Activated CD8-positive, alpha-beta T cell treated with anti-CD3 and anti-CD28 coated beads for 36 hours (primary cell): ENCODE results near the gene APPL2. TPM values are rescaled to one million over a fixed set of nuclear protein-coding genes. Genes with fewer than 3 reads are reported as not detected.

ENCODE experiments used
- ATAC-seq: fragments of 200-7000 bp; cut with Tn5 transposase; one replicate; pipeline ENCODE4 v1.10.0; 2021; ENCODE audit warnings: mild to moderate bottlenecking, moderate library complexity
- CTCF ChIA-PET: fragments of 350-600 bp; sonication (Branson Sonifier 250); formaldehyde crosslinking; loops from one replicate; lab custom pipeline; 2021; ENCODE audit warnings: antibody characterized with exemption; lab: Charles Lee
- POLR2A ChIA-PET: fragments of 350-600 bp; sonication (Branson Sonifier 250); formaldehyde crosslinking; loops from one replicate; lab custom pipeline; 2021; ENCODE audit warnings: antibody characterized with exemption; lab: Charles Lee
- DNase-seq: peaks from one replicate; pipeline ENCODE4 v3.0.0-alpha.2; 2020
- H3K27ac Mint-ChIP-seq: one replicate; pipeline ENCODE4 v1.8.0; 2021; ENCODE audit warnings: mild to moderate bottlenecking, mixed read lengths
- H3K27me3 Mint-ChIP-seq: one replicate; pipeline ENCODE4 v1.8.0; 2021; ENCODE audit warnings: mixed read lengths
- H3K36me3 Mint-ChIP-seq: one replicate; pipeline ENCODE4 v1.8.0; 2021; ENCODE audit warnings: low read depth, mixed read lengths
- H3K4me1 Mint-ChIP-seq: one replicate; pipeline ENCODE4 v1.8.0; 2021; ENCODE audit warnings: low read depth, mixed read lengths
- H3K4me3 Mint-ChIP-seq: one replicate; pipeline ENCODE4 v1.8.0; 2021; ENCODE audit warnings: mild to moderate bottlenecking, moderate library complexity, mixed read lengths
- H3K9me3 Mint-ChIP-seq: one replicate; pipeline ENCODE4 v1.8.0; 2021; ENCODE audit warnings: mixed read lengths
- CTCF ChIP-seq: fragments of 200-600 bp; IDR thresholded peaks from one replicate; pipeline ENCODE4 v1.8.0; 2022; ENCODE audit warnings: antibody characterized with exemption, mild to moderate bottlenecking
- intact Hi-C: fragments of 100-400 bp; cut with micrococcal nuclease; formaldehyde crosslinking; loops from one replicate; pipeline ENCODE4 v1.10.0; 2022
- total RNA-seq, 2 experiments: library from RNA; stranded (reverse); gene quantifications; one replicate each; pipeline ENCODE4 v1.2.3, GENCODE V29; 2021

The APPL2 gene
- total RNA-seq, 2 experiments from 2014 or later: 14.5 to 15.8 TPM

GRCh38 chr12:105164068-105164467, 71.9 kb downstream of the APPL2 start:
- Mint-ChIP-seq H3K27ac (no peak overlapping the region), H3K4me3 (no peak overlapping the region), H3K9me3 (no peaks in the 10 kb centered on the region), H3K4me1 (peaks cover 4% of the 10 kb centered on the region), H3K27me3 (no peaks in the 10 kb centered on the region), H3K36me3 (peaks cover 25% of the 10 kb centered on the region)
- ATAC-seq: no peak
- POLR2A ChIA-PET: no interaction called here
- DNase-seq: no peak
- intact Hi-C loops: no loop called here
- CTCF ChIA-PET: no interaction called here
- TF ChIP-seq CTCF: no peak

- peaks cover 5% of the 10 kb centered on the region for H3K4me1 Mint-ChIP-seq
- DNase-seq (no peak), ATAC-seq (no peak)
- no peak for TF ChIP-seq CTCF
- POLR2A ChIA-PET: no interaction called here
- H3K9me3 Mint-ChIP-seq: no peaks in the 10 kb centered on the region
- no peak overlapping the region for H3K27ac Mint-ChIP-seq
- no peak overlapping the region for H3K4me3 Mint-ChIP-seq
- H3K36me3 Mint-ChIP-seq: peaks cover 26% of the 10 kb centered on the region
- intact Hi-C loops: no loop called here
- no peaks in the 10 kb centered on the region for H3K27me3 Mint-ChIP-seq
- CTCF ChIA-PET: no interaction called here
These were observed 73.8 kb downstream of the APPL2 start for GRCh38 chr12:105162174-105162573.

- CTCF ChIA-PET: no interaction called here
- ATAC-seq: no peak
- no peak overlapping the region for H3K27ac Mint-ChIP-seq
These were observed 77.1 kb downstream of the APPL2 start for GRCh38 chr12:105158876-105159275.

GRCh38 chr12:105157606-105158005, 78.4 kb downstream of the APPL2 start:
- no peak overlapping the region for H3K27ac Mint-ChIP-seq
- no peaks in the 10 kb centered on the region for H3K9me3 Mint-ChIP-seq
- POLR2A ChIA-PET: no interaction called here
- CTCF ChIA-PET: no interaction called here
- no peak for TF ChIP-seq CTCF
- H3K27me3 Mint-ChIP-seq: no peaks in the 10 kb centered on the region
- intact Hi-C loops: no loop called here
- ATAC-seq: no peak
- peaks cover 22% of the 10 kb centered on the region for H3K36me3 Mint-ChIP-seq
- H3K4me1 Mint-ChIP-seq: peaks cover 5% of the 10 kb centered on the region
- DNase-seq: no peak
- H3K4me3 Mint-ChIP-seq: no peak overlapping the region

More at GRCh38 chr12:105158876-105159275, 77.1 kb downstream of the APPL2 start:
- H3K4me1 Mint-ChIP-seq: peaks cover 5% of the 10 kb centered on the region
- intact Hi-C loops: no loop called here
- H3K4me3 Mint-ChIP-seq: no peak overlapping the region
- peaks cover 23% of the 10 kb centered on the region for H3K36me3 Mint-ChIP-seq
- H3K27me3 Mint-ChIP-seq: no peaks in the 10 kb centered on the region
- POLR2A ChIA-PET: interaction anchor here (1.1 kb wide), 1 partner anchor 13 kb away, joined by 3 read pairs; no protein-coding TSS in a partner anchor
- H3K9me3 Mint-ChIP-seq: no peaks in the 10 kb centered on the region
- no peak for DNase-seq
- TF ChIP-seq CTCF: no peak

- POLR2A ChIA-PET: no interaction called here
- peaks cover 17% of the 10 kb centered on the region for H3K36me3 Mint-ChIP-seq
- intact Hi-C loops: no loop called here
- H3K27me3 Mint-ChIP-seq: no peaks in the 10 kb centered on the region
- ATAC-seq: no peak
- peaks cover 5% of the 10 kb centered on the region for H3K4me1 Mint-ChIP-seq
- no peak for TF ChIP-seq CTCF
- CTCF ChIA-PET: no interaction called here
- DNase-seq: no peak
- no peaks in the 10 kb centered on the region for H3K9me3 Mint-ChIP-seq
- H3K4me3 Mint-ChIP-seq: no peak overlapping the region
- H3K27ac Mint-ChIP-seq: no peak overlapping the region
These were observed 79.7 kb downstream of the APPL2 start for GRCh38 chr12:105156260-105156659.
